Measurements from ENCODE around the gene CRTAC1.

DNA sequence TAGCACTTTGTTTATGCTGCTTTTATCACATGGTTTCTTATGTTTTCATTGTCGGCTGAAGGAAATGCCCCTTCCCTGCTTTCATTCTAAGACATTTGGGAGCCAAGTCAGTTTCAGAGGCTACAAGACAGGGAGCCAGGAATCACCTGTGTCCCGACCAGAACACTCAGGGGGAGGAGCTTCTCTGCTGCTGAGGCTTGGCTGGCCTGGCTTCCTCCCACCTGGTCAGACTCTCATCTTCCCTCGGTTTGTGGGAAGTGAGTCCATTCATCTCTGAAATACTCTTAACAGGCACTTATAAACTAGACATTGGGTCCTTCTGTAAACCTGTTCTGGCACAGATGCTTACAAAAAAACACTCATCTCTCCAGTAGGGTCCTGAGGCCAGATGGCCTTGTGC, 200.4 kb downstream of the CRTAC1 start:
- TF ChIP-seq, protein P1, sequence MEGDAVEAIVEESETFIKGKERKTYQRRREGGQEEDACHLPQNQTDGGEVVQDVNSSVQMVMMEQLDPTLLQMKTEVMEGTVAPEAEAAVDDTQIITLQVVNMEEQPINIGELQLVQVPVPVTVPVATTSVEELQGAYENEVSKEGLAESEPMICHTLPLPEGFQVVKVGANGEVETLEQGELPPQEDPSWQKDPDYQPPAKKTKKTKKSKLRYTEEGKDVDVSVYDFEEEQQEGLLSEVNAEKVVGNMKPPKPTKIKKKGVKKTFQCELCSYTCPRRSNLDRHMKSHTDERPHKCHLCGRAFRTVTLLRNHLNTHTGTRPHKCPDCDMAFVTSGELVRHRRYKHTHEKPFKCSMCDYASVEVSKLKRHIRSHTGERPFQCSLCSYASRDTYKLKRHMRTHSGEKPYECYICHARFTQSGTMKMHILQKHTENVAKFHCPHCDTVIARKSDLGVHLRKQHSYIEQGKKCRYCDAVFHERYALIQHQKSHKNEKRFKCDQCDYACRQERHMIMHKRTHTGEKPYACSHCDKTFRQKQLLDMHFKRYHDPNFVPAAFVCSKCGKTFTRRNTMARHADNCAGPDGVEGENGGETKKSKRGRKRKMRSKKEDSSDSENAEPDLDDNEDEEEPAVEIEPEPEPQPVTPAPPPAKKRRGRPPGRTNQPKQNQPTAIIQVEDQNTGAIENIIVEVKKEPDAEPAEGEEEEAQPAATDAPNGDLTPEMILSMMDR (IDR thresholded peaks at IDR 0.05): no peak
- TF ChIP-seq POLR2A (IDR thresholded peaks at IDR 0.05) (no peak), EP300 (IDR thresholded peaks at IDR 0.05) (no peak)
